GM18858 (cell line): ENCODE measurements around the gene TGOLN2.

ENCODE experiments used
- ATAC-seq: cut with Tn5 transposase; IDR thresholded peaks from one replicate; pipeline ENCODE4 v1.9.1; 2021; ENCODE audit not compliant: unreplicated experiment

Gene TGOLN2

DNA sequence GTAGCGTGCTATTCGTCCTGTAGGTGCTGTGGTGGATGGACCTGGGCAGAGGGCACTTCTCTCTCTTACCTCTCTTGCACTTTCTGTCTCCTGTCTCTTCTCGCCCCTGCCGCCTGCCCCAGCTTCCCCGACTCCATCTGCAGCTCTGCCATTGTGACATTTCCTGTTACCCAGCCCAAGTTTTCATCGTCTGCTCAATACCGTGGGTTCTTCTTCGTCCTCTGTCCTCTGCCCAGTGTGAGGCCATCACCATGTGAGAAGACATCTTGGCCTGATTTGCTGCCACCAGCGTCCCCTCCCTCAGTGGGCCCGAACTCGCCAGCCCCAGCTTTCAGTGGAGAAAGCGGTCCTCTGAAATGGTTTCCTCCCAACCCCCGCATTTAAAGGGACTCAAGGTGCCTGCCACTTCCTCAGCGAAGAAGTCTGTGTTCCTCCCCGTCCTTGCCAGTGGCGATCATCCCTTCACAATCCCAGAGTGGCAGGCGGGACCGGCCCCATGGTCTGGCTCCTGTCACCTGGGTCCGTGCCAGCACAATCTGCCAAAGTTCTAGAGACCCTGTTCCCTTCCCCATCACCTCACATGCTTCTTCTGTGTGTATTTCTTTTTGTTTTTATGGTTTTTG, 18.0 kb downstream of the TGOLN2 start:
- no peak for ATAC-seq

DNA sequence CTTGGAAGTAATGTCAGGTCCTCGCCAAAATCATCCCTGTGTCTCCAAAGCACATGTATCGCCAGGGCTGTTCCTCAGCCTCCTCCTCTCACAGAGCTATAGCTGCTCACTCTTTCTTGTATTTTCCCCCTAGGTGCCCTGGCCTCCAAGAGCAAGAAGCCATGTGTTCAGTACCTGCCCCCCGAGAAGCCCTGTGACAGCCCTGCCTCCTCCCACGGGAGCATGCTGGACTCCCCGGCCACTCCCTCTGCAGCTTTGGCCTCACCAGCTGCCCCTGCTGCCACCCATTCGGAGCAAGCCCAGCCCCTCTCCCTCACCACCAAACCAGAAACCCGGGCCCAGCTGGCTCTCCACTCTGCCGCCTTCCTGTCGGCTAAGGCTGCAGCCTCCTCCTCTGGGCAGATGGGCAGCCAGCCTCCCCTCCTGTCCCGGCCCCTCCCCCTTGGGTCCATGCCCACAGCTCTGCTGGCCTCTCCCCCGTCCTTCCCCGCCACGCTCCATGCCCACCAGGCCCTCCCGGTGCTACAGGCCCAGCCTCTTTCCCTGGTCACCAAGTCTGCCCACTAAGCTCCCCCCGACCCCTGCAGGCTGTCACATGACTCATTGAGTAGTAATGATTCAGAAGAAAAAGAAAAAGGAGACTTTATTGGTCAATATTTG, 18.8 kb downstream of the TGOLN2 start:
- ATAC-seq: no peak

- no peak for ATAC-seq
Measured at GRCh38 chr2:85308201-85308600, 19.6 kb downstream of the TGOLN2 start.

DNA sequence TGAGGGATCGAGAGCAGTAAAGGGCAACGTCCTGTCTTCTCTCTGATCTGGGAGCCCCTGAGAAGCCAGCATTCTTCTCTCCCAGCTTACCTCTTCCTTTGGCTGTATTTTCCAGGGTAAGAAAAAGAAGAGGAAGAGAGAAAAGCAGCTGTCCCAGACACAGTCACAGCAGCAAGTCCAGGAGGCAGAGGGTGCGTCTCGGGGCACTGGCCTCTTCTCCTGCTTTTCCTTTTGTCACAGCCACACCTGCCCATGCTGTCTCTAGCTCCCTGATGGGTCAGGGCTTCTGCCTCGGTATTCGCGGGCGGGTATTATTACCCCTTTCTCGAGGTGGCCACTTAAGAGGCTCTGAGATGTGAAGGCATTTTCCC, 20.3 kb downstream of the TGOLN2 start:
- no peak for ATAC-seq

- no peak for ATAC-seq
Measured at GRCh38 chr2:85303780-85304531, 23.8 kb downstream of the TGOLN2 start.

DNA sequence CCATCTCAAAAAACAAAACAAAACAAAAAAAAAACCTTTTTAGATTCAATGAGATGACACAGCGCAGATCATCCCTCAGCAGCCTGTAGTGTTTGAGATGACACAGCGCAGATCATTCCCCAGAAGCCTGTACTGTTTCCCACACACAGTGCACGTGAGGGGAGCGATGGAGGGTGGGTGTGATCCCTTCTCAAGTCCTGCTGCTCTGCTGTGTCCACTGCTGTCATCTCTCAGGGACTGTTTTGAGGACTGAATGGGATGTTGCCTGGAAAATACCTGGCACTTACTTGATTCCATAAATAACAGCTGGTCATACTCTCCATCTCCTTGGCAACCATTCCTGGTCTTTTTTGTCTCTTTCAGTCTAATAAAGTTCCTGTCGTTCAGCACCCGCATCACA, 25.7 kb downstream of the TGOLN2 start:
- no peak for ATAC-seq

GRCh38 chr2:85291425-85292023, 36.3 kb downstream of the TGOLN2 start:
- no peak for ATAC-seq

DNA sequence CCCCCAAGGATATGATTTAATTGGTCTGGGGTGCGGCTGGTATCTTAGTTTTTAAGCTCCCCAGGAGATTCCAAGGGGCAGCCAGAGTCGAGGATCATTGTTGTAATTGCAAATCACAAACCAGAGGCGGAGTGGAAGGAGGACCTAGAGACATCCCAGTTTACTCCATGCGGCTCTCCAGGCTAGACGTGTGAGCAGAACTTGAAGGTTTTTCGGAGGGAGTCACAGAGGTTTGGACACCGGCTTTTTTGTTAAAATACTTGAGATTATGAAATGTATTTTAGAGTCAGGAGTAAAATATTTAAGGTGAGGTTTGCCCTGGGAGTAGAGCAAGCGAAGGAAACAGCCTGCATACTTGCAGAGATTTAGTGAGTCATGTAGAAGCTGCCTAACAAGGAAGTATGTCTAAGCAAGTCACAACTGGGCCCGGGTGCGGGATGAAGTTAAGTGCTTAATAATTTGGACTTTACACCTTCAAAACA, 39.5 kb downstream of the TGOLN2 start:
- ATAC-seq: no peak

DNA sequence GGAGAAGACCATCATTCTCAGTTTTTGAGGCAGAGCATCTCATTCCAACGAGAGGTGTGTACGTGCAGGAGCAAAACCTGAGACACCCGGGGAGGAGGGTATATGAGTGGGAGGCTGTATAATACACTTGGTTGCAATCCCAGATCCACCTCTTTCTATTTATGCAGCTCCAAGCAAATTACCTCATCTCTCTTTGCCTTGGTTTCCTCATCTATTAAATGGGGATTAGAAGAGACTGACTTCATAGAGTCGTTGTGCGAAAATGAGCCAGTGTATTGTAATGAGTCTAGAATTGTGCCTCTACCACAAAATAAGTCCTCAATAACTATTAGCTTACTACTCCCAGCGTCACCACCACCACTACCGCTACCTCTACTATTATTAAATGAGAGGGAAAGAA, 40.1 kb downstream of the TGOLN2 start:
- no peak for ATAC-seq

- no peak for ATAC-seq
Measured at GRCh38 chr2:85286918-85287317, 40.9 kb downstream of the TGOLN2 start.

DNA sequence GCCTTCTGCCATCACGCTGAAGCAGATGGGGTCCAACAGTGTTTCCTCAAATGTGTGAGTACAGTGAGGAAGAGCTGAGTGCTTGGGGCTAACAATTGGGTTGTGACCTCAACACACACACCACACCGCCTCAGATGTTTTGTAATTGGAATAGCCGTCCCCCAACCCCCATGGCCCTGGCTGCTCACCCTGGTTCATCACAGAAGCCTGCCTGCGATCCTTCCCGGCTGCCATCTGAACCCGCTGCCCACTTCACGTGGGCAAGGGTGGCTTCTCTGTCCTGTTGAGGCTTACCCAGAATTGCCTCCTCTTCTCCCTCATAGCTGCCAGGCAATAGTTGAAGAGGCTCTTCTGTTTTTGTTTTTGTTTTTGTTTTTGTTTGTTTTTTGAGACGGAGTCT, 44.1 kb downstream of the TGOLN2 start:
- ATAC-seq: no peak

DNA sequence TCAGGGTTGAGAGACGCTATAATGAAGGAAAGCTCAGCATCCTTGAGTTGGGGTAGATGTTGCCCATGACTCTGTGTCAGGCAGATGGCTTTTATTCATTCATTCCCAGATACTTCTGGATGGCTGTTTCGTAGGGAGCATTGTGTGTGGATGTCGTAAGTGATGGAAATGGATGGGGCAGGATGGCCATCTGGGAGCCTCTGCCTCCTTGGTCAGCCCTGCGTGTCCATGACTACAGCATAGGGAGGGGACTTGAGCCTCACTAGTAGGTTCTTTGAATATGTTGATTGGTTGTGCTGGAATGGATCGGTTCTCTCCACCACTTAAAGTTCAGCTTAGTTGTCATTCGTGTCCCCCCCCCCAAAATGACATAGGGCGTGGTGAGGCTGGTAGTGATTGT, 44.9 kb downstream of the TGOLN2 start:
- ATAC-seq: no peak

DNA sequence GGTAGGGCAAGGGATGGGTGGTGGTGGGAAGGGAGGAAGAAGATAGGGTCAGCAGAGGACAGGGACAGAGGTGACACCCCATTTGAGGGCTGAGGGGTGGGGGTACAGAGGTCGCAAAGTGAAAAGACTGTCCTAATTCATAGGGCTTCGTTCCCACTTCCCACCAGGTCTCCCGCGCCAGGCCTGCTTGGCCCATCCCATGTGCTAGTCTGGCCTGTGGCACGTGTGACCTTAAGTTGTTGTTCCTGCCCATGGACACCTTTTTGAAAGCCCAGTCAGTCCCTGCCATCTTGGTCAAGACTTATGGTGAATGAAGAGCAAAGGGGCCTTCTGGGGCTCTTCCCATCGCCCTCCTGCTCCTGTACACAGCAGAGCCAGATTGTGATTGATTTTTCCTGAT, 46.2 kb downstream of the TGOLN2 start:
- no peak for ATAC-seq

- ATAC-seq: no peak
Measured at GRCh38 chr2:85278361-85278760, 49.4 kb downstream of the TGOLN2 start.

DNA sequence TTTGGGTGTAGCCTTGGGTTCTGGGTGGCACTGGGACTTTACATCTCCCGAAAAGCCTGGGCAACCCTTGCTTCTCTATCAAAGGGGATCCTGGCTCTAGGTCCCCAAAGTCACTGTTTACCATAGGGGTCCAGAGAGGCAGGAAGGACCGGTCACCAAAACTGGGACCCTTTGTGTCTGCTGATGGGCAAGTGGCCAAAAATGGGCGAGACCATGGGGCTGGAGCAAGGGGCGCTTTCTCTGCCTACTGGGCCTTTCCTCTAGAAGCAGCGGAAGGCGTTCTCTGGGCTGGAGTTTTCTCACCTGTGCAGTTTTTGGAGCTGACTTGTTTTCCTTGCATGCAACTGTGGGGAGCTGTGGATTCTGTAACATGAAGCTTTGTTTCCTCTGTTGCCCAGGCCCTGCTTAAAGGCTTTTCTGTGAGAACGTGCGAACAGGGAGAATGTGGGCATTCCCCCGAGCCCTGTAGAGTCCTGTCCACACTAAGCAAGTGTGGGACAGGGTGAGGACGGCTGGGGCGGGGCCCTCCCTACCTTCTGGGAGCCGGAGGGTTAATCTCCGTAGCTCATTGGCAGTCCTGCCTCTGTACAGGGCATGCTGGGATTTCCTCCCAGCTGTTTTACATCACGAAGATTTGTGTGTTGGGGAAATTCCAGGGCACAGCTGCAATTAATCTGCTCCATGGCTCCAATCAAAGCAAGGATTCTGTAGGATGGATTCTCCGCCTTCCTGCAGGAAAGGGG, 50.2 kb downstream of the TGOLN2 start:
- ATAC-seq: no peak

- no peak for ATAC-seq
Measured at GRCh38 chr2:85276571-85277118, 51.1 kb downstream of the TGOLN2 start.

GRCh38 chr2:85275984-85276540, 51.7 kb downstream of the TGOLN2 start:
- ATAC-seq: no peak

GRCh38 chr2:85273738-85274731, 53.8 kb downstream of the TGOLN2 start:
- no peak for ATAC-seq

GRCh38 chr2:85272357-85272756, 55.4 kb downstream of the TGOLN2 start:
- no peak for ATAC-seq
